HG02938 (cell line): Measurements from ENCODE around the gene ADAMTSL3.
"Not testable (repeated sequence)": the region's sequence is repeated elsewhere in the genome, so short reads cannot be mapped to it uniquely, and the experiment has no call there.

Source experiments
- ATAC-seq: cut with Tn5 transposase; IDR thresholded peaks from one replicate; pipeline ENCODE4 v1.9.1; 2021; ENCODE audit warnings: mild to moderate bottlenecking, moderate library complexity; ENCODE audit not compliant: unreplicated experiment

The ADAMTSL3 gene

GRCh38 chr15:83961311-83961710, 307.4 kb downstream of the ADAMTSL3 start:
- ATAC-seq, result no peak

- not testable (repeated sequence) for ATAC-seq
Observed at GRCh38 chr15:83964967-83965366, 311.0 kb downstream of the ADAMTSL3 start.

- no peak for ATAC-seq
Observed at GRCh38 chr15:83970295-83970890, 316.5 kb downstream of the ADAMTSL3 start.

GRCh38 chr15:83971992-83972391, 318.1 kb downstream of the ADAMTSL3 start:
- no peak for ATAC-seq

GRCh38 chr15:83973816-83974215, 319.9 kb downstream of the ADAMTSL3 start:
- ATAC-seq, result peak; percentile 58

GRCh38 chr15:83977992-83978391, 324.1 kb downstream of the ADAMTSL3 start:
- no peak for ATAC-seq

- no peak for ATAC-seq
Observed at GRCh38 chr15:83978588-83978987, 324.7 kb downstream of the ADAMTSL3 start.

GRCh38 chr15:83980637-83981036, 326.7 kb downstream of the ADAMTSL3 start:
- no peak for ATAC-seq

- ATAC-seq, result no peak
Observed at GRCh38 chr15:83982748-83983147, 328.8 kb downstream of the ADAMTSL3 start.

GRCh38 chr15:83983634-83984458, 329.9 kb downstream of the ADAMTSL3 start:
- peak; percentile 95 for ATAC-seq

- no peak for ATAC-seq
Observed at GRCh38 chr15:83984601-83985000, 330.7 kb downstream of the ADAMTSL3 start.

- ATAC-seq, result no peak
Observed at GRCh38 chr15:83991163-83991562, 337.2 kb downstream of the ADAMTSL3 start.

- ATAC-seq, result peak; percentile 63
Observed at GRCh38 chr15:83992324-83993031, 338.6 kb downstream of the ADAMTSL3 start.

GRCh38 chr15:83993591-83993990, 339.7 kb downstream of the ADAMTSL3 start:
- no peak for ATAC-seq

GRCh38 chr15:83998486-83998885, 344.6 kb downstream of the ADAMTSL3 start:
- no peak for ATAC-seq

- ATAC-seq, result no peak
Observed at GRCh38 chr15:83999396-84000135, 345.6 kb downstream of the ADAMTSL3 start.

- no peak for ATAC-seq
Observed at GRCh38 chr15:84001037-84001436, 347.1 kb downstream of the ADAMTSL3 start.

GRCh38 chr15:84001655-84002054, 347.7 kb downstream of the ADAMTSL3 start:
- ATAC-seq, result no peak

- ATAC-seq, result no peak
Observed at GRCh38 chr15:84003791-84004503, 350.0 kb downstream of the ADAMTSL3 start.

- ATAC-seq, result no peak
Observed at GRCh38 chr15:84006421-84006820, 352.5 kb downstream of the ADAMTSL3 start.
